Glomerular visceral epithelial cell (primary cell): ENCODE measurements around the gene UBAP1.
"Not testable (repeated sequence)": the region's sequence is repeated elsewhere in the genome, so short reads cannot be mapped to it uniquely, and the experiment has no call there.

Experiments
- DNase-seq: peaks from one replicate; pipeline ENCODE4 v3.0.0-alpha.2; 2016; ENCODE audit errors: extremely low spot score

Gene UBAP1

DNA sequence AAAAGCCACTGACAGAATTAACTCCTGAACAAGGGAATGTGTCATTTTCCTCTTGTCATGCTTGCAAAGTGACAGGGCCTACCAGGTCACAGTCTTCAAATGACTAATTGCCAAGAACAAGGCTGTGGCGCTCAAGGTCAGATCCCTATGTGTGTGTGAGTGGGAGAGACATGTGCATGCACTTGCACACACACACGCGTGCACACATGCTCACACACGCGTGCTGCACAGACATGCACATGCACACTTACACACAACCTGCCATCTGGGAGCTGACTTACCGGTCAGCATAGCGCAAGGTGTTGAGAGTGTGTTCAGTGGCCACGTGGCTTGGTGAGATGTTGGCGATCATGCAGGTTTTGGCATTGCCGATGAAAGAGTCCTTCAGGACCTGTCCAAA lies 80.5 kb downstream of the UBAP1 start:
- no peak for DNase-seq

- DNase-seq: no peak
Observed at GRCh38 chr9:34262971-34263370, 84.1 kb downstream of the UBAP1 start.

DNA sequence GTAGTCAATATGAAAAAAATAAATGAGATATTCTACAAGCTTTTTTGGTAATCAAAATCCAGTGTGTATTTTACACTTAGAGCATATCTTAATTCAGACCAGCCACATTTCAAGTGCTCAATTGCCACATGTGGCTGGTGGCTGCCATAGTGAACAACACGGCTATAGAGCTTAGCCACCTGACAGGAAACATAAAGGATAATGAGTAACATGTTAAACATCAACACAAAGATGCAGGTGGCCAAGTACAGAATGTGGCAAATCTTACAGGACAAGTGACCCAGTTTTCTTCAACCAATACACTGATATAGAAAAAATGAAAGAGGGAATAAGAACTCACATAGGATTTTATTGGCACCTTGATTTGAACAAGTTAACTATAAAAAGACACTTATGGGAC lies 88.8 kb downstream of the UBAP1 start:
- no peak for DNase-seq

DNA sequence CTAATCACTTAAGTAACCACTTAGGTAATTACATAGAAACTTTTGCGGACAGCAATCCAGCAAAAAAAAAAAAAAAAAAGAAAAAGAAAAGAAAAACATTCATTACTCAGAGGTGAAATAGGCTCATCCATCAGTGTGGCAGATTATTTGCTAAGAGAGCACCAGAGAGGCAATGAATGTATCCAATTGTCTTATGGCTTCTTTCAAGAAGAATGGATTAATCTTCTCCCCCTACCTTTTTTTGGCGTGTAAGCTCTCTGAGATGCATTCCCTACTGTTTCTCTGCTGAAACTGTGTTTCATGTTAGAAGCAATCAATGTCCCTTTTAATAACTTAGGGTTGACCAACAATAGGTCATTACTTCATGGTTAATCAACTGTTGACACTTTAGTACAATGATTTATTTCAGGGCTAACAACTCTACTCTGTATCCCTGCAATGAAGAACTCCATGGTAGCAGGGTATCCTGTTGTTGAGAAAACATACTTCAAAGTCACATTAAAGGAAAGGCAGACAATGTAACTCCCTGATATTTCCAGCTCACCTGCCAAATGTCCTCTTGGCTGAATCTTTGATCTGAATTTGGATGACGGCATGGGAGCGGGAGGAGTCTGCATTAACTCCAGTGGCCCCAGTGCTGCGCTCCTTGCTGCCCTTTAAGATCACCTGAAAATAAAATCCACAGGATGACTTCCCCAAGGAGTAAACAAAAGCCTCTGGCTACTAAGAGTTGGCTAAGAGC lies 92.6 kb downstream of the UBAP1 start:
- no peak for DNase-seq

DNA sequence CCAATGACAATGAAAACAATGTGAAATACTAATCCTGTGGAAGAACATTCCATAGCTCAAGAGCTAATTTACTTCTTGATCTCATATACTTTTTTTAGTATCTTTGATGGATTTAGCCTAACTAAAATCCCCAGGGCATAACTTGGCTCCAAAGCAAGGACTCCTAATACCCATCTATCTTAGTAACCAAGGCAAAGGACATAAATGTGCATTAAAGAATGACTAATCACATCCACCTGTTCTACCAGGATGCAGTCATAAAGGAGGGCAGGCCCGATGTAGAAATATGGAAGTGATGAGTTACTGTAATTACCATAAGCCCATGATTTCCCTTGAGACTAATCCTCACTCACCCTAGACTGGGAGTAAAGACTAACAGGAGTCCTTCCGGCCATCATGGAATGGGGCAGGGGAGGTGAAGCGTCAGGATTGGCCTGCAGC lies 93.3 kb downstream of the UBAP1 start:
- no peak for DNase-seq

GRCh38 chr9:34273588-34273987 lies 94.7 kb downstream of the UBAP1 start:
- DNase-seq: not testable (repeated sequence)

DNA sequence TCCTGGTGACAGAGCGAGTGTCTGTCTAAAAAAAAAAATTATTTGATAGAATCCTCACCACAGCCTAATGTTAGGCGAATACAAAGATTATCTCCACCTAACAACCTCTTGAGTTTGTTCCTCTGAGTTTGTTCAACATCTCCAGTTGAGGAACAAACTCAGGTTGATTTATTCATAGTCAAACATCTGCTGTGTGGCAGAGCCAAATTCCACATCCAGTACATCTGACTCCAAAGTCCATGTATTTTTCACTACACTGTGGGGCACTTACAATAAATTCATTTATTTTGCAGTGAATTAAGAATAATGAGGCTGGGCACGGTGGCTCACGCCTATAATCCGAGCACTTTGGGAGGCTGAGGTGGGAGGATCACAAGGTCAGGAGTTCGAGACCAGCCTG lies 97.0 kb downstream of the UBAP1 start:
- no peak for DNase-seq

DNA sequence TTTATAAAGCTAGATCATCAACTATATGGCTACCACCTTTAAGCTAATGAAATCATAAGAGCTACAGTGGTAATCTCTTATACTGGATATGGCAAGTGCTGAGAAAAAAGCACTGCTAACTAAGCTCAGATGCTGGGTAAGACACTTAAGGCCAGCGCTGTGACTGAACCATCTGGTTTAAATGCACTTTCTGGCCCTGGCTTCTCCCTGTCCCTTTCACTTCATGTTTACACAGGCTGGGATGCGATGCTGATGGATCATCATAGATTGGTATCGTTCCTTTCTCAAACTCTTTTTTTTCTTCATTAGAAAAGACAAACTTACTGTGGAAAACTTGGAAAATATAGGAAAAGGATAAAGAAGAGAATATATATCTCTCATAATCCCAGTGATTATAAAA lies 97.9 kb downstream of the UBAP1 start:
- no peak for DNase-seq

GRCh38 chr9:34279411-34279810 lies 100.6 kb downstream of the UBAP1 start:
- no peak for DNase-seq

GRCh38 chr9:34282096-34282495 lies 103.3 kb downstream of the UBAP1 start:
- no peak for DNase-seq

- DNase-seq: no peak
Observed at GRCh38 chr9:34289159-34289558, 110.3 kb downstream of the UBAP1 start.

DNA sequence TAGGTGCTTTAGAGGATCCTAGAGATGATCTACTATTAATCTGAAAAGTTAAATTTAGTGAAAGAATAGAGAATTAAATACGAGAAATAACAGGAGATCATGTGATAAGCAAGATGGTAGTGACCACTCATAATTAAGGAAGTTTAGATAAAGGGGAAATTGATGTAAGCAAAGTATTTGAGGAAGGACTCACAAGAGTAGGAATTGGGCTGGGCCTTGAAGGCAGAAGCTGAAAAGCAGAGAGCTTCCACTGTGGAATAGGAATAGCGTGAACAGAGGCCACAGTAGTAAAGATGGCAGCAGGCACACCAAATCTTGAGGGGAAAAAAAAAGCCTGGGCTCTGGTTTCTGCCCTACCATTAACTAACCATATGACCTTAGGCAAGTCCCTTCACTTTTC lies 112.2 kb downstream of the UBAP1 start:
- no peak for DNase-seq

- DNase-seq: no peak
Observed at GRCh38 chr9:34291423-34291822, 112.6 kb downstream of the UBAP1 start.

GRCh38 chr9:34292552-34292951 lies 113.7 kb downstream of the UBAP1 start:
- no peak for DNase-seq

DNA sequence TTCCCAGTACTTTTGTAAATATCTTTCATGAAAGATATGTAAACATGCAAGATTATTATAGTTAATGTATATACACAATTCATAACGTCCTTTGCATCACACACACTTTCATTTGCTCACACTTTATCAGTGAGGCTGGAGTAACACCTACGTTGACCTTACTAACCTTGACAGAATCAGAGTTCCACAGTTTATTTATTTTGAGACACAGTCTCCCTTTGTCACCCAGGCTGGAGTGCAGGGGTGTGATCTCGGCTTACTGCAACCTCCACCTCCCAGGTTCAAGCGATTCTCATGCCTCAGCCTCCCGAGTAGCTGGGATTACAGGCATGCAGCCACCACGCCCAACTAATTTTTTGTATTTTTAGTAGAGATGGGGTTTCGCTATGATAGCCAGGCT lies 122.2 kb downstream of the UBAP1 start:
- not testable (repeated sequence) for DNase-seq
